K562 (cell line): ENCODE measurements around the gene CEP95. TPM values are rescaled to one million over a fixed set of nuclear protein-coding genes. Genes with fewer than 3 reads are reported as not detected.

Source experiments
- ARID1B ChIP-seq: fragments of 450-650 bp; IDR thresholded peaks from 2 replicates; pipeline ENCODE4 v1.6.1; 2016; ENCODE audit warnings: antibody characterized with exemption, mild to moderate bottlenecking, inconsistent platforms
- CBX8 ChIP-seq: fragments of 200-600 bp; sonication (generic); IDR thresholded peaks from 2 replicates; pipeline ENCODE4 v1.6.1; 2012; ENCODE audit warnings: borderline replicate concordance, mixed run types, low read depth, mild to moderate bottlenecking, moderate library complexity, mixed read lengths, low read length, control low read depth, inconsistent platforms; ENCODE audit not compliant: poor library complexity, severe bottlenecking; ENCODE audit errors: extremely low read depth
- DPF2 ChIP-seq: fragments of 450-650 bp; IDR thresholded peaks from 2 replicates; pipeline ENCODE4 v1.6.1; 2016
- FOSL1 ChIP-seq: fragments of 200-800 bp; sonication (Bioruptor generic); conservative IDR thresholded peaks from 2 replicates; pipeline ENCODE4 v1.6.1; 2016; ENCODE audit warnings: missing genetic modification characterization, missing compliant biosample characterization
- FUS ChIP-seq: fragments of 200-400 bp; formaldehyde crosslinking; optimal IDR thresholded peaks from 2 replicates; pipeline ENCODE3; 2017; ENCODE audit warnings: low read depth, low read length
- GATA2 ChIP-seq: sonication (generic); formaldehyde crosslinking; IDR thresholded peaks from 2 replicates; pipeline ENCODE4 v1.4.0; 2020; ENCODE audit warnings: mild to moderate bottlenecking, missing genetic modification reagents
- HOXB6 ChIP-seq: fragments of 250-450 bp; sonication (Bioruptor Pico); IDR thresholded peaks from 2 replicates; pipeline ENCODE4 v1.5.1; 2022; ENCODE audit warnings: mild to moderate bottlenecking, borderline replicate concordance
- HSF4 ChIP-seq: fragments of 250-450 bp; sonication (Bioruptor Pico); IDR thresholded peaks from 2 replicates; pipeline ENCODE4 v2.1.2; 2022; ENCODE audit warnings: mild to moderate bottlenecking, moderate library complexity, borderline replicate concordance
- IRF1 ChIP-seq: sonication (generic); formaldehyde crosslinking; IDR thresholded peaks from 2 replicates; pipeline ENCODE4 v1.8.0; 2022; ENCODE audit warnings: missing genetic modification reagents, mild to moderate bottlenecking, borderline replicate concordance
- KLF10 ChIP-seq: fragments of 250-450 bp; sonication (Bioruptor Pico); IDR thresholded peaks from 2 replicates; pipeline ENCODE4 v1.6.1; 2021; ENCODE audit warnings: matching md5 sums
- MEIS2 ChIP-seq: fragments of 450-650 bp; IDR thresholded peaks from 2 replicates; pipeline ENCODE4 v1.6.1; 2014; ENCODE audit warnings: mild to moderate bottlenecking; ENCODE audit not compliant: partially characterized antibody
- MTA3 ChIP-seq: fragments of 450-650 bp; formaldehyde crosslinking; IDR thresholded peaks from 2 replicates; pipeline ENCODE4 v1.6.1; 2017; ENCODE audit warnings: mild to moderate bottlenecking, borderline replicate concordance
- PHF8 ChIP-seq: fragments of 200-600 bp; sonication (generic); IDR thresholded peaks from 2 replicates; pipeline ENCODE4 v1.6.1; 2012; ENCODE audit warnings: mixed run types, mild to moderate bottlenecking, inconsistent platforms, low read length, moderate library complexity, borderline replicate concordance
- RBM25 ChIP-seq: fragments of 200-400 bp; formaldehyde crosslinking; IDR thresholded peaks from 2 replicates; pipeline ENCODE4 v1.6.1; 2018; ENCODE audit warnings: low read length, low read depth, moderate library complexity; ENCODE audit not compliant: severe bottlenecking
- SETDB1 ChIP-seq: IDR thresholded peaks from one replicate; pipeline ENCODE4 v1.6.1; 2012; ENCODE audit warnings: low read length, control low read depth, inconsistent platforms
- SLC30A9 ChIP-seq: fragments of 250-450 bp; sonication (Bioruptor Pico); IDR thresholded peaks from 2 replicates; pipeline ENCODE4 v1.8.0; 2022; ENCODE audit warnings: mild to moderate bottlenecking, moderate library complexity
- TAL1 ChIP-seq: fragments of 450-650 bp; IDR thresholded peaks from 2 replicates; pipeline ENCODE4 v1.6.1; 2016; ENCODE audit warnings: mild to moderate bottlenecking
- YY1 ChIP-seq, 3 experiments: IDR thresholded peaks; 2 replicates each; pipeline ENCODE4 v1.6.1; 2011; ENCODE audit warnings: low read length in 2 of 3, mild to moderate bottlenecking in 2 of 3, moderate library complexity in 2 of 3, borderline replicate concordance in 1 of 3, control low read depth in 1 of 3, low read depth in 1 of 3; ENCODE audit not compliant: insufficient read depth in 3 of 3, insufficient replicate concordance in 2 of 3, control insufficient read depth in 1 of 3, insufficient read length in 1 of 3; ENCODE audit errors: extremely low read depth in 1 of 3
- ZBTB5 ChIP-seq: fragments of 450-650 bp; IDR thresholded peaks from 2 replicates; pipeline ENCODE4 v1.6.1; 2017; ENCODE audit warnings: antibody characterized with exemption
- ZBTB7A ChIP-seq: IDR thresholded peaks from 2 replicates; pipeline ENCODE4 v1.6.1; 2011; ENCODE audit warnings: low read depth, mild to moderate bottlenecking, low read length, moderate library complexity, borderline replicate concordance; ENCODE audit not compliant: control insufficient read depth
- ZMIZ1 ChIP-seq, 2 experiments: fragments of 150-350 bp in 1 of 2; IDR thresholded peaks; 2 replicates each; pipeline ENCODE4 v1.6.1; 2012 to 2016; ENCODE audit warnings: low read depth in 2 of 2, low read length in 2 of 2, mild to moderate bottlenecking in 1 of 2, moderate library complexity in 1 of 2
- ZNF124 ChIP-seq: sonication (generic); formaldehyde crosslinking; IDR thresholded peaks from 2 replicates; pipeline ENCODE4 v1.8.1; 2022; ENCODE audit warnings: missing genetic modification reagents
- ZNF253 ChIP-seq: fragments of 250-450 bp; sonication (Bioruptor Pico); conservative IDR thresholded peaks from 2 replicates; pipeline ENCODE4 v1.6.1; 2021; ENCODE audit warnings: mild to moderate bottlenecking
- polyA plus RNA-seq, 8 experiments: library from polyadenylated mRNA; depleted of rRNA in 4 of 8; stranded (reverse) in 5 of 8; unstranded in 3 of 8; fragments of >200 nt; fragmentation: Nextera tagmentation in 2 of 8; fragmentation: Illumina TruSeq in 1 of 8; extraction: Ambion mirVana in 2 of 8; extraction: Trizol in 1 of 8; gene quantifications; 2 replicates each; pipeline versions ENCODE4 v1.2.1 to v1.2.3, GENCODE V29; 2011 to 2014; ENCODE audit warnings: inconsistent platforms in 1 of 8, missing spikeins in 1 of 8
- total RNA-seq, 7 experiments: library from RNA; depleted of rRNA in 6 of 7; stranded (reverse); fragments of >200 nt in 6 of 7; fragmentation: Illumina TruSeq in 2 of 7; extraction: Trizol in 2 of 7; gene quantifications; 2 replicates each; pipeline versions ENCODE4 v1.2.1 to v1.2.3, GENCODE V29; 2011 to 2021; ENCODE audit warnings: low replicate concordance in 1 of 7

Gene CEP95
- total and polyA plus RNA-seq, 9 of the 15 experiments (the other 6 are each of a cell fraction or from before 2014, with no cell fraction given): 26.7 to 80.7 (median 56.9) TPM

- TF ChIP-seq YY1 (IDR thresholded peaks at IDR 0.05; ENCODE audit: borderline replicate concordance in 1 of 3, control insufficient read depth in 1 of 3, extremely low read depth in 1 of 3, insufficient read depth in 3 of 3, insufficient read length in 1 of 3, insufficient replicate concordance in 2 of 3, low read depth in 1 of 3, low read length in 2 of 3) (peak in 1 of 3 experiments; percentile 67), ZBTB7A (no peak), MEIS2 (peak; percentile 52), MTA3 (no peak), HOXB6 (CRISPR knock-in tag) (no peak), KLF10 (CRISPR knock-in tag) (no peak), ZMIZ1 (IDR thresholded peaks at IDR 0.05; ENCODE audit: low read depth in 2 of 2, low read length in 2 of 2) (peak in 1 of 2 experiments; percentile 79; a peak in 1 of 4 replicates), FUS (no peak), ZNF124 (CRISPR knock-in tag) (no peak), HSF4 (no peak), SLC30A9 (CRISPR knock-in tag) (no peak), ARID1B (peak; percentile 96), RBM25 (no peak), DPF2 (peak; percentile 94), TAL1 (peak; percentile 90), PHF8 (no peak), CBX8 (no peak), FOSL1 (tag) (peak; percentile 27; the same call in 1 of the 2 replicates), SETDB1 (no peak), GATA2 (CRISPR knock-in tag) (peak; percentile 78; the same call in 1 of the 2 replicates), ZBTB5 (0 out of 2 replicates have a peak, but pooled peaks have one; percentile 42), IRF1 (CRISPR knock-in tag) (no peak), ZNF253 (CRISPR knock-in tag) (no peak)
Observed at GRCh38 chr17:64537488-64537887, 30.7 kb downstream of the CEP95 start (continued).
